DOHH2 (cell line): ENCODE measurements around the gene AUTS2.

Experiments used
- CTCF ChIP-seq: fragments of 200-600 bp; sonication (generic); IDR thresholded peaks from one replicate; pipeline ENCODE4 v1.5.1; 2014; ENCODE audit warnings: antibody characterized with exemption, mild to moderate bottlenecking, low read depth, low read length; ENCODE audit not compliant: poor library complexity, severe bottlenecking
- EZH2phosphoT487 ChIP-seq: fragments of 200-600 bp; sonication (generic); IDR thresholded peaks from 2 replicates; pipeline ENCODE4 v1.6.1; 2017; ENCODE audit warnings: borderline replicate concordance, mild to moderate bottlenecking, antibody characterized with exemption, low read length, moderate library complexity, mixed read lengths

GRCh38 chr7:70573696-70574095 lies 975.4 kb downstream of the AUTS2 start:
- no peak for TF ChIP-seq CTCF
- no peak for TF ChIP-seq EZH2phosphoT487
